Measurements from ENCODE around the gene CEP104.

CEP104 gene

GRCh38 chr1:3868464-3869006 lies 11.5 kb upstream of the CEP104 start:
- no peak for DNase-seq (ENCODE audit: low read depth)

GRCh38 chr1:3865606-3866160 lies 8.7 kb upstream of the CEP104 start:
- DNase-seq (ENCODE audit: low read depth) = no peak

GRCh38 chr1:3864884-3865283 lies 7.9 kb upstream of the CEP104 start:
- no peak for DNase-seq (ENCODE audit: low read depth)

GRCh38 chr1:3863231-3863935 lies 6.4 kb upstream of the CEP104 start:
- DNase-seq (ENCODE audit: low read depth) = no peak

GRCh38 chr1:3858231-3858981 lies 1.4 kb upstream of the CEP104 start:
- DNase-seq (ENCODE audit: low read depth) = no peak

- DNase-seq (ENCODE audit: low read depth) = no peak
Observed at GRCh38 chr1:3857791-3858129, 749 bp upstream of the CEP104 start.

- DNase-seq (ENCODE audit: low read depth) = no peak
Observed at GRCh38 chr1:3852711-3853485, 4.1 kb downstream of the CEP104 start.

GRCh38 chr1:3852091-3852490 lies 4.9 kb downstream of the CEP104 start:
- no peak for DNase-seq (ENCODE audit: low read depth)

GRCh38 chr1:3851292-3851691 lies 5.7 kb downstream of the CEP104 start:
- no peak for DNase-seq (ENCODE audit: low read depth)

- DNase-seq (ENCODE audit: low read depth) = no peak
Observed at GRCh38 chr1:3850857-3851256, 6.2 kb downstream of the CEP104 start.

- no peak for DNase-seq (ENCODE audit: low read depth)
Observed at GRCh38 chr1:3847081-3847480, 9.9 kb downstream of the CEP104 start.

GRCh38 chr1:3846541-3846940 lies 10.5 kb downstream of the CEP104 start:
- DNase-seq (ENCODE audit: low read depth) = no peak

- DNase-seq (ENCODE audit: low read depth) = no peak
Observed at GRCh38 chr1:3842912-3843311, 14.1 kb downstream of the CEP104 start.

- DNase-seq (ENCODE audit: low read depth) = no peak
Observed at GRCh38 chr1:3841491-3841890, 15.5 kb downstream of the CEP104 start.

- no peak for DNase-seq (ENCODE audit: low read depth)
Observed at GRCh38 chr1:3838788-3839187, 18.2 kb downstream of the CEP104 start.

GRCh38 chr1:3837685-3838084 lies 19.3 kb downstream of the CEP104 start:
- no peak for DNase-seq (ENCODE audit: low read depth)

- DNase-seq (ENCODE audit: low read depth) = no peak
Observed at GRCh38 chr1:3837200-3837599, 19.8 kb downstream of the CEP104 start.

GRCh38 chr1:3836421-3836820 lies 20.6 kb downstream of the CEP104 start:
- no peak for DNase-seq (ENCODE audit: low read depth)

GRCh38 chr1:3834701-3835100 lies 22.3 kb downstream of the CEP104 start:
- DNase-seq (ENCODE audit: low read depth) = no peak

- no peak for DNase-seq (ENCODE audit: low read depth)
Observed at GRCh38 chr1:3831689-3832088, 25.3 kb downstream of the CEP104 start.

- no peak for DNase-seq (ENCODE audit: low read depth)
Observed at GRCh38 chr1:3828391-3828790, 28.6 kb downstream of the CEP104 start.

- DNase-seq (ENCODE audit: low read depth) = no peak
Observed at GRCh38 chr1:3827813-3828307, 29.2 kb downstream of the CEP104 start.

Measured in stimulated activated CD4-positive, alpha-beta T cell treated with anti-CD3 and anti-CD28 coated beads, Interleukin-2, amount 100 ng/mL, for 4 hours (primary cell).